Limb (tissue), 2 donors: ENCODE results near the gene RPS27A.
"Not testable (repeated sequence)": the region's sequence is repeated elsewhere in the genome, so short reads cannot be mapped to it uniquely, and the experiment has no call there.

Experiments used
- DNase-seq, 2 donors: peaks; one replicate each; pipeline ENCODE4 v3.0.0-alpha.2; 2016; ENCODE audit errors: extremely low spot score in 2 of 2

RPS27A gene

GRCh38 chr2:55232084-55232862 lies at the start of gene RPS27A, which contains the start of gene CLHC1:
TSS of gene RPS27A (plus strand) at chr2:55232688. CDS start at chr2:55232825, 137 bp downstream.
TSS of gene CLHC1 (minus strand) at chr2:55232293. CDS start at chr2:55222411, 9,882 bp downstream.
- peak; percentile 97 to 98 for DNase-seq

GRCh38 chr2:55186837-55187236 lies 45.7 kb upstream of the RPS27A start:
- DNase-seq = not testable (repeated sequence)

GRCh38 chr2:55191888-55192287 lies 40.6 kb upstream of the RPS27A start:
- not testable (repeated sequence) for DNase-seq

- DNase-seq = no peak
These were observed 36.0 kb upstream of the RPS27A start for GRCh38 chr2:55196526-55196925.

- DNase-seq = no peak
These were observed 32.1 kb upstream of the RPS27A start for GRCh38 chr2:55200416-55200815.

- DNase-seq = no peak
These were observed 28.0 kb upstream of the RPS27A start for GRCh38 chr2:55204536-55204935.

GRCh38 chr2:55204950-55205349 lies 27.5 kb upstream of the RPS27A start:
- no peak for DNase-seq

- no peak for DNase-seq
These were observed 18.7 kb upstream of the RPS27A start for GRCh38 chr2:55213822-55214221.

- DNase-seq = peak in 1 of 2 donors; percentile 42
These were observed 8.3 kb upstream of the RPS27A start for GRCh38 chr2:55223958-55224760.

- DNase-seq = no peak
These were observed 7.7 kb upstream of the RPS27A start for GRCh38 chr2:55224761-55225261.

GRCh38 chr2:55225481-55226020 lies 6.9 kb upstream of the RPS27A start:
- no peak for DNase-seq

- DNase-seq = not testable (repeated sequence)
These were observed 4.9 kb upstream of the RPS27A start for GRCh38 chr2:55227437-55228225.

- DNase-seq = no peak
These were observed 4.3 kb upstream of the RPS27A start for GRCh38 chr2:55228226-55228563.

GRCh38 chr2:55229221-55229620 lies 3.3 kb upstream of the RPS27A start:
- DNase-seq = no peak

GRCh38 chr2:55230551-55230950 lies 1.9 kb upstream of the RPS27A start:
- no peak for DNase-seq

GRCh38 chr2:55231546-55232083 lies 873 bp upstream of the RPS27A start:
- no peak for DNase-seq

GRCh38 chr2:55232863-55233657 lies 572 bp downstream of the RPS27A start:
- DNase-seq = peak in 1 of 2 donors; percentile 63

GRCh38 chr2:55233658-55233940 lies 1.1 kb downstream of the RPS27A start:
- no peak for DNase-seq

GRCh38 chr2:55235724-55236538 lies 3.4 kb downstream of the RPS27A start:
- DNase-seq = no peak
